Measurements from ENCODE around the gene LAMTOR5. TPM values are rescaled to one million over a fixed set of nuclear protein-coding genes. Genes with fewer than 3 reads are reported as not detected.

LAMTOR5 gene
- total and polyA plus RNA-seq, 2 experiments from 2014 or later, result 67.1 to 307 TPM

DNA sequence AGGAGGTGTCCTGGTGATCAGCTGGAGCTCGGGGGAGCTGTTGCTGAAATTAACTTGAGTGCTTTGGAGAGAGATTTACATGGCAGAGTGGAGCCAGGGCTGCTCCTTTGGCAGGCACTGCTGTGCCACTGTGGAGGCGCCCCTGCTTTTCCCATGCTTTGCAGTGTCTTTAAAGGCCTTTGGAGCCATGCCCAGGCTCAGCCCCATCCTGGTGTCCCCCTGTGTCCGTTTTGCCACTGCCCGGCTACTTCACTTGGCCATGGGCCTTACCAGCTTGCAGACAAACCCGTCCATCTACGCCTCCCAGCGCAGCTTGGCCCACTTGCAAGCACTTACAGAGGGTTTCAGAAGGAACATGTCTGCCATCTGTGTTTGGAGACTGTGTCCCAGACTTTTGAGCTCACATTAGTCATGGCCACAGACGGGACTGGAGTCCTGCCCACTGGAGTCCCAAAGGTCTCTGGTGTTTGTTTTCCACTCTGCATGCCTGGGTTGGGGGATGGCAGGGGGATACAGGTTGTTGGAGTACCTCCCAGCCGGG lies 18.2 kb upstream of the LAMTOR5 start:
- no peak overlapping the region for H3K4me2 ChIP-seq (ENCODE audit: unreplicated experiment)
- H3K27ac ChIP-seq, result no peak overlapping the region
- no peaks in the 10 kb centered on the region for H3K36me3 ChIP-seq (ENCODE audit: low read depth)
- in situ Hi-C loops (cut with MboI), result no loop called here
- H3K79me2 ChIP-seq (ENCODE audit: insufficient read depth), result no peaks in the 10 kb centered on the region
- no peak overlapping the region for H3K4me3 ChIP-seq
- TF ChIP-seq EZH2 (IDR thresholded peaks at IDR 0.05; ENCODE audit: insufficient read depth, poor library complexity, severe bottlenecking) (no peak), EZH2phosphoT487 (IDR thresholded peaks at IDR 0.05; ENCODE audit: insufficient read depth, low read depth) (no peak)
- H3K9me3 ChIP-seq (ENCODE audit: low read depth), result no peaks in the 10 kb centered on the region
- H3K27me3 ChIP-seq (replicated peaks; ENCODE audit: insufficient read depth), result peaks cover 10% of the 10 kb centered on the region
- WGBS, 2 experiments (ENCODE audit: low coverage in 1 of 2, low lambda C conversion rate in 2 of 2, missing lambda C conversion rate in 2 of 2), result 20 to 24% methylated on average over 9 of the region's 9 CpGs
- H4K20me1 ChIP-seq (ENCODE audit: insufficient read depth), result no peaks in the 10 kb centered on the region
- 0 out of 2 replicates have a peak, but pooled peaks cover 7% of the 10 kb centered on the region for H3K4me1 ChIP-seq (ENCODE audit: insufficient read depth)
- 0 out of 2 replicates have a peak, but pooled peaks cover 4% of the 10 kb centered on the region for H3F3A ChIP-seq (ENCODE audit: insufficient read depth)
- H3K9ac ChIP-seq, result no peak overlapping the region
- H3K9me2 ChIP-seq (ENCODE audit: insufficient read depth), result no peaks in the 10 kb centered on the region
- H2AFZ ChIP-seq, result no peak overlapping the region; the same call in 1 of the 2 replicates
- peak; percentile 12 for DNase-seq

DNA sequence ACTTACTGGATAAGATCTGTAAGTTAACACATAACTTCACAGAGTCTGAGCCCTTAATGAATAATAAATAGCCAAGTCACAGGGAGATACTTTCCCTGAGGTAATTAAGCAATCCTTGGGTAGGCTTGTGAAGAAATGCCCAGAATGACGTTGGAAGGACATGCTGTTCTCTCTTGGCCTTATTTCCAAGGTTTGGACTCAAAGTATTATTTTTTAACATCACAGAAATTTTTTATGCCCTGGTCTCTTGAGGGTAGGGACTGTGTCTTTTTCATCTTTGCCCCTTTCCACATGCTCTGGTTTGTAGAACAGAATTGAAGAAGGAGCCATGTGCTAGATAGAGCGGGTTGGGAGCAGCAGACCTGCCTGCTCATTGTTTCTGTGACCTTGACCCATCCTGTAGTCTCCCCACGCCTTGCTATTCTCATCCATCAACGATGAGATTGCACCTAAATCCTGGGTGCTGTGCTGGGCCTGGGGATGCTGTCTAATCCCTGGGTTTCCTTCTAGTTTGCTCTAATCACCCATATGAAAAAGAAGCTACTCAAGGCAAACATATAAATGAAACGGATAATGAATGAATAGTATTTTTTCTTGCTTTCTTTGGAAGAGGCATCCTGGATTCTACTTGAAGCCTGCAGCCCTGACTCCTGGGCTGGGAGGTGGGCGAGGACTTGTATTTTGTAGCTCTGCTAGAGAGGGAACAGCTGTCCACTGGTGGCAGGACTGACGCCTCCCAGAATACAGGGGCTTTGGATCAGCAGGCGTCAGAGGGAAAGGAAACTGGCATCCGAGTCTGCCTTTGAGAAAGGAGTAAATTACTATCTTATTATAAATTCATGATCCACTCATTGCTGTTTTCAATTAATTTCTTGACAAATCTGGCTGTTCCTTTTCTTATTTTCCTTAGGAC lies 17.5 kb upstream of the LAMTOR5 start:
- Histone ChIP-seq H3K27ac (no peak overlapping the region), H3K4me1 (ENCODE audit: insufficient read depth) (0 out of 2 replicates have a peak, but pooled peaks cover 7% of the 10 kb centered on the region), H3K9me2 (ENCODE audit: insufficient read depth) (no peaks in the 10 kb centered on the region), H3K4me2 (ENCODE audit: unreplicated experiment) (no peak overlapping the region), H3K4me3 (no peak overlapping the region), H4K20me1 (ENCODE audit: insufficient read depth) (no peaks in the 10 kb centered on the region), H3F3A (ENCODE audit: insufficient read depth) (0 out of 2 replicates have a peak, but pooled peaks cover 4% of the 10 kb centered on the region), H3K9ac (no peak overlapping the region), H3K9me3 (ENCODE audit: low read depth) (no peaks in the 10 kb centered on the region), H3K27me3 (replicated peaks; ENCODE audit: insufficient read depth) (peaks cover 10% of the 10 kb centered on the region; the same call in 1 of the 2 replicates), H3K79me2 (ENCODE audit: insufficient read depth) (no peaks in the 10 kb centered on the region), H2AFZ (no peak overlapping the region), H3K36me3 (ENCODE audit: low read depth) (no peaks in the 10 kb centered on the region)
- DNase-seq, result peak; percentile 20
- in situ Hi-C loops (cut with MboI), result no loop called here
- WGBS, 2 experiments (ENCODE audit: low coverage in 1 of 2, low lambda C conversion rate in 2 of 2, missing lambda C conversion rate in 2 of 2), result 13 to 16% methylated on average over 9 of the region's 9 CpGs
- no peak for TF ChIP-seq EZH2phosphoT487 (IDR thresholded peaks at IDR 0.05; ENCODE audit: insufficient read depth, low read depth)
- no peak for TF ChIP-seq EZH2 (IDR thresholded peaks at IDR 0.05; ENCODE audit: insufficient read depth, poor library complexity, severe bottlenecking)

DNA sequence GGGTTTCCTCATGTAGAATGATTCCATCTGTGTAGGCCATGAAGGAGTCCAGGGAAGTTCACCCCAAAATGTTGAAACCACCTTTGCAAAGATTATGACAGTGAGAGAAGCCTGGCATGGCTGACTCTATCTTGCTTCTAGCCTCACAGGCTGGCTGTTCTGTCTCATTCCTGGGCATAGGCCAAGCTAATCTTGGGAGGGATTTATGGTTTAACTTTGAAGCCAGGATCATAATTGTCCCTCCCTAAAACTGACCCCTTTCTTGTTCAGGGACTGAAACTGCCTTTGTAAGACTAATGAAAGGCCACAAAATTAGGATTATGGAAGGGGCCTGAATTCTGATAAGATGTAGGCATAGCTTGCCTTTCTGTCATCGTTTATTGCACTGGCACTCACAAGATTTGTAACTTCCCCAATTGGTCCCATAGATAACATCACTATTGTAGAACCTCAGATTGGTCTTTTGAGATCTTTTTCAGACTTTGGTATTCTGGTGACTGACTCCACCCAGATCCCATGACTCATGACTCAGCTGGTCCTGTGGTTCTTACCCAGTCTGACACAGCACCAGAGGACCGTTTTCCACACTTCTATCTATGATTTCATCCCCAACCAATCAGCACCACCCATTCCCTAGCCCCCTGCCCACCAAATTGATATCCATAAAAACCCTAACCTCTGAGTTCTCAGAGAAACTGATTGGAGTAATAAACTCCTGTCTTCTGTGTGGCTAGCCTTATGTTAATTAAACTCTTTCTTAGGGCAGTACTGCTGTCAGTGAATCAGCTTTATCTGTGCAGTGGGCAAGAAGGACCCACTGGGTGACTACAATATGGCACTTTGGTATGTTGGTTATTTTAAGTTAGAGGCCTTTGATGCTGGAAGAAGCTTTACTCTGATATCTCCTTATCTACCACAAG lies 13.6 kb upstream of the LAMTOR5 start:
- Histone ChIP-seq H3F3A (ENCODE audit: insufficient read depth) (0 out of 2 replicates have a peak, but pooled peaks cover 4% of the 10 kb centered on the region), H3K27ac (peak overlapping the region; percentile 28), H3K9me2 (ENCODE audit: insufficient read depth) (no peaks in the 10 kb centered on the region), H3K9ac (no peak overlapping the region), H2AFZ (no peak overlapping the region), H3K4me2 (ENCODE audit: unreplicated experiment) (no peak overlapping the region), H3K27me3 (replicated peaks; ENCODE audit: insufficient read depth) (no peaks in the 10 kb centered on the region), H4K20me1 (ENCODE audit: insufficient read depth) (no peaks in the 10 kb centered on the region), H3K36me3 (ENCODE audit: low read depth) (no peaks in the 10 kb centered on the region), H3K9me3 (ENCODE audit: low read depth) (no peaks in the 10 kb centered on the region), H3K79me2 (ENCODE audit: insufficient read depth) (no peaks in the 10 kb centered on the region), H3K4me3 (no peak overlapping the region), H3K4me1 (ENCODE audit: insufficient read depth) (0 out of 2 replicates have a peak, but pooled peaks cover 7% of the 10 kb centered on the region)
- no peak for TF ChIP-seq EZH2phosphoT487 (IDR thresholded peaks at IDR 0.05; ENCODE audit: insufficient read depth, low read depth)
- in situ Hi-C loops (cut with MboI), result no loop called here
- peak; percentile 85 for DNase-seq
- 3 to 5% methylated on average over 2 of the region's 2 CpGs for WGBS, 2 experiments (ENCODE audit: low coverage in 1 of 2, low lambda C conversion rate in 2 of 2, missing lambda C conversion rate in 2 of 2)

All from GM23248 (cell line).